HFFc6 (cell line): ENCODE data around the gene GMCL2. TPM values are rescaled to one million over a fixed set of nuclear protein-coding genes. Genes with fewer than 3 reads are reported as not detected.
A peak's percentile ranks its signal among the peaks of the same experiment; 100 is the strongest.

Experiments
- DNase-seq: peaks from one replicate; pipeline ENCODE4 v3.0.0-alpha.2; 2018
- H3K27ac Mint-ChIP-seq: 2 replicates; pipeline ENCODE4 v1.8.0; 2020; ENCODE audit warnings: mild to moderate bottlenecking, mixed read lengths
- H3K27me3 Mint-ChIP-seq: 2 replicates; pipeline ENCODE4 v1.8.0; 2021; ENCODE audit warnings: mild to moderate bottlenecking, moderate library complexity, mixed read lengths; ENCODE audit not compliant: insufficient read depth
- H3K36me3 Mint-ChIP-seq: 2 replicates; pipeline ENCODE4 v1.8.0; 2021; ENCODE audit warnings: low read depth, mixed read lengths
- H3K4me1 Mint-ChIP-seq: 2 replicates; pipeline ENCODE4 v1.8.0; 2020; ENCODE audit warnings: low read depth, mixed read lengths
- H3K4me3 Mint-ChIP-seq: 2 replicates; pipeline ENCODE4 v1.8.0; 2020; ENCODE audit warnings: mild to moderate bottlenecking, moderate library complexity, mixed read lengths
- H3K9me3 Mint-ChIP-seq: 2 replicates; pipeline ENCODE4 v1.8.0; 2020; ENCODE audit warnings: mild to moderate bottlenecking, mixed read lengths
- CTCF ChIP-seq: fragments of 200-600 bp; sonication (generic); IDR thresholded peaks from 2 replicates; pipeline ENCODE4 v1.5.0; 2021; ENCODE audit warnings: antibody characterized with exemption, mild to moderate bottlenecking
- total RNA-seq, 6 experiments: library from RNA; stranded (reverse); fragmentation: NEBNext Ultra II Directional; extraction: Animal tissue kit (Norgen Biotek cat#: 25700); gene quantifications; 2 replicates in 1 of 6; 3 replicates in 5 of 6; pipeline ENCODE4 v1.2.3, GENCODE V29; 2021

The GMCL2 gene
- total RNA-seq, 6 experiments from 2014 or later = not detected

GRCh38 chr5:178221853-178222252 is 34.7 kb upstream of the GMCL2 start:
- Mint-ChIP-seq H3K9me3 (no peaks in the 10 kb centered on the region; the same call in 1 of the 2 replicates), H3K4me3 (no peak overlapping the region), H3K27ac (peak overlapping the region; percentile 11; the same call in 1 of the 2 replicates), H3K27me3 (peaks cover under 1% of the 10 kb centered on the region; the same call in 1 of the 2 replicates), H3K4me1 (no peaks in the 10 kb centered on the region; the same call in 1 of the 2 replicates), H3K36me3 (peaks cover 35% of the 10 kb centered on the region)
- no peak for TF ChIP-seq CTCF
- no peak for DNase-seq

- Mint-ChIP-seq H3K4me1 (no peaks in the 10 kb centered on the region), H3K9me3 (no peaks in the 10 kb centered on the region), H3K4me3 (no peak overlapping the region), H3K27me3 (peaks cover 2% of the 10 kb centered on the region; the same call in 1 of the 2 replicates), H3K27ac (peak overlapping the region; percentile 2; the same call in 1 of the 2 replicates), H3K36me3 (peaks cover 35% of the 10 kb centered on the region)
- DNase-seq = no peak
- no peak for TF ChIP-seq CTCF
Observed at GRCh38 chr5:178221282-178221681, 34.1 kb upstream of the GMCL2 start.

GRCh38 chr5:178218827-178219226 is 31.7 kb upstream of the GMCL2 start:
- Mint-ChIP-seq H3K4me3 (no peak overlapping the region), H3K27ac (peak overlapping the region; percentile 21; the same call in 1 of the 2 replicates), H3K9me3 (no peaks in the 10 kb centered on the region), H3K36me3 (peaks cover 34% of the 10 kb centered on the region), H3K27me3 (peaks cover 3% of the 10 kb centered on the region), H3K4me1 (no peaks in the 10 kb centered on the region)
- TF ChIP-seq CTCF = no peak
- DNase-seq = no peak

- DNase-seq = no peak
- no peaks in the 10 kb centered on the region for H3K9me3 Mint-ChIP-seq
- peaks cover 4% of the 10 kb centered on the region for H3K27me3 Mint-ChIP-seq
- no peak for TF ChIP-seq CTCF
- H3K4me3 Mint-ChIP-seq = no peak overlapping the region
- peak overlapping the region; percentile 21; the same call in 1 of the 2 replicates for H3K27ac Mint-ChIP-seq
- peaks cover 38% of the 10 kb centered on the region for H3K36me3 Mint-ChIP-seq
- H3K4me1 Mint-ChIP-seq = no peaks in the 10 kb centered on the region
Observed at GRCh38 chr5:178218237-178218776, 31.1 kb upstream of the GMCL2 start.

GRCh38 chr5:178216779-178217178 is 29.6 kb upstream of the GMCL2 start:
- no peak for TF ChIP-seq CTCF
- Mint-ChIP-seq H3K4me1 (no peaks in the 10 kb centered on the region), H3K36me3 (peaks cover 35% of the 10 kb centered on the region), H3K27ac (no peak overlapping the region), H3K27me3 (peaks cover 4% of the 10 kb centered on the region), H3K9me3 (no peaks in the 10 kb centered on the region), H3K4me3 (no peak overlapping the region)
- DNase-seq = no peak
